Activated CD8-positive, alpha-beta memory T cell treated with anti-CD3 and anti-CD28 coated beads, Interleukin-2, amount 50 U/mL, for 24 hours (primary cell): ENCODE data around the gene FYB2.
A peak's percentile ranks its signal among the peaks of the same experiment; 100 is the strongest.

Experiments used
- DNase-seq: peaks from one replicate; pipeline ENCODE4 v3.0.0-alpha.2; 2020; ENCODE audit errors: extremely low read depth

The FYB2 gene

DNA sequence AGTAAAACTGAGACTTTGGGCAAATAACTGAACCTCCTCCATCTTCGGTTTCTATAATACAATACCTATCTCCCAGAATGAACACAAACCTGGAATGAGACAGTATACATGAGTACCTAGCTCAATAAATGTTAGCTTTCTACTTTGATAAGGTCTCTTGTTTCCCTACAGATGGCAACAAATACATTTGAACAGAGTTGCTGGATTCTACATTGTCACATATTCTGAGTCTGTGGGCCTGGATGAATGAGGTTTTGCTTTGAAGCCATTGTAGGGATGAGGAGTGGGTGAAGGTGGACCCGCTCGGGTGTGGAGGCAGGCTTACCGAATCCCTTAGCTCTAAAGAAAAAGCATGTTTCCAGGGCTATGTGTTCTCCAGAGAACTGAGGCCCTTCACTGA, 13.9 kb upstream of the FYB2 start:
- DNase-seq, result no peak

DNA sequence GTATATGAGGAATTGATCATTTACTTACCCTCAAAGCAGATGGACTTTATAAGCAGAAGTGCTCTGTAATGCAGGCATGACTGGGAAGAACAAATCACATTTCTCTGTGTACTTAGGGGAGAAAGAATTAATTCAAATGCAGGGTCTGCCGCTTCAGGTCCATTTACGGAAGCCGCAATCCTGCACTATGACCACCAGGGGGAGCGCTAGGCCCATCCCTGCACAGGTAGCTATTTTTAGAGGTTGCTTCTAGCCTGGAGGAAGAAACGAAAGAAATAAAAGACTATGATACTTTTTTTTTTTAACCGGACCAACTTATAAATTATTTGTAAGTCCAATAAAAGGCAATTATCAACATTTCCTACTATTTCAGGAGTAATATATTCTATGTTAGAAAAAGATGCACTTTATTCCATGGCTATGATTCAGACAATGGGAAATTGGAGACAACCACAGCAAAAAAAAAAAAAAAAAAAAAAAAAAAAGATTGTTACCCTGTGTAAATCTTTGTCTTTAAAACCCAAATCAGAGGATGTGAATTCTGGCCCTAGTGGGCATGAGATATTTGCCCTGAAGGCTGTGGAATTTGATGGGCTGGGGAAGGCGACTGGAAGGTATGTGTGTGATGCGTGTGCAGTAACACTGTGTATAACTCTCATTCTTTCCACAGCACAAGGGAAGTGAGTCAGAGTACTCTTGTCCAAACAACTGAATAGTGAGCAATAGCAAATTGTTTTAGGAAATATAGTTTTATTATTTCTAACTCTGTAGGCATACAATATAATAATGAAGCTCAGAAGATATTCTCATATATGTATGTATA, 12.9 kb upstream of the FYB2 start:
- peak; percentile 25 for DNase-seq

DNA sequence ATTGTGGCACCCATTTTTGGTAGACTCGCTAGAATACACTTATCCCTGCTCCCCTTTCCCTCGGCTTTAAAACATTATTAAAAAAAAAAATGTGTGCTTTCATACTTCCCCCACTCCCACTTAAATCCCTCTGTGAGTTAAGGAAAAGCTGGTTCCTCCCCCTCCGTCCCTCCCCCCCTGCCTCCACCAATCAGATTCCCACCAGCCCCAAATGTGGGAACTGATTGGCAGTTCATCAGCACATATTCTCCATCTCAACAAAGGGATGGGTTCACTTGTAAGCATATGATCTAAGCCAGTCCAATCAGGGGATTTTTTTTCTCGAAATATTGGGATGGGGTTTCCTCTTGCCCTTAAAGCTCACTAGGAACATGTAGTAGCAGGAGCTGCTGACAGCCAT, 10.8 kb upstream of the FYB2 start:
- DNase-seq, result no peak

DNA sequence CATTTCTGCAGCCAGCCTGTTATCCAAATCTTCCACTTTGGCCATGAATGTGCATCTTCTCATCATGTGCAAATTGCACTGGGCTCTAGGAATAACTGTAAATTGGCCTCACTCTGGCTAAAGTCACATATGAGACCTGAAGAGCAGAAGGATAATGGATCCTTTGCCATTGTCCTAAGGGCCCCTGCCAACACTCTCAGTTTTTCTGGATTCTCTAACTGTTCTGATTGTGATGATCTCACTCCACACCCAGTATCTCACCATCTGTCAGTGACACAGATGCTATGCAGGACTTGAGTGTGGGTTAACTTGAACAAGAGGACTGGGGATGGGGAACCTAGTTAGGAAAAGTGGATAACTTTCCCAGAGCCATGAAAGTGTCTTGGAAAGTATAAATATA, 8.5 kb upstream of the FYB2 start:
- DNase-seq, result no peak

DNA sequence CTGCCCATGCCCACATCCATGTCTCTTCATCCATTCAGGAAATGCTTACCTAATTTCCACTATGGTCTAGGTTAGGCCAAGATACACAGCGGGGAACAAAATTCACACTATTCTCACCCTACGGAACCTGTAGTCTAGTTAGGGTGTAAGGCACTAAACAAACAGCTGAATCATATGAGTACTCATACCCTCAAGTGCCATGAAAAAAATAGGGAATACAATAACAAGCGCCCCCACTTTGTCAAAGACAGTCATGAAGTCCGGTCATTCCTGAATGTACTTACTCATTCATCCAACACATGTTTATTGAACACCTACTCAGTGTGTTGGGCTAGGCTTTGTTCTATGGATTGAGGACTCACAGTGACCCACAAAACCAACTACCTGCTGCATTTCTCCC, 6.2 kb upstream of the FYB2 start:
- DNase-seq, result no peak

DNA sequence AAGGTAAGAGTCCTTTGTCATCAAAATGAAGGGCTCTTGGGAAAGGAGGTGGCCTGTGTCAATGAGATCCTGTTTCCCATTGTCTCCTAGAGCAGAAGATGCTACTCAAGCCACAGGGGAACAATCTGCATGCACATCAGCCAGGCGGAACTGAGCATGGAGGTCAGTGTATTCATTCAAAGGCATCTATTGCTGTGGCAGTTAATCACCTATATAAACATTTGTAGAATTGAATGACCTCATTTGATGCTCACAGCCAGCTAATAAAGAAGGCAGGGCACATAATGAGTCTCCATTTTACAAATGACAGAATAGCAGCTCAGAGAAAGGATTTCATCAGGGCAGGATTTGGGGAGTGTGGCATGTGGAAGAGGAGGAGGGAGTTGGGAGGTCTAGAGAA, 5.7 kb upstream of the FYB2 start:
- DNase-seq, result no peak

DNA sequence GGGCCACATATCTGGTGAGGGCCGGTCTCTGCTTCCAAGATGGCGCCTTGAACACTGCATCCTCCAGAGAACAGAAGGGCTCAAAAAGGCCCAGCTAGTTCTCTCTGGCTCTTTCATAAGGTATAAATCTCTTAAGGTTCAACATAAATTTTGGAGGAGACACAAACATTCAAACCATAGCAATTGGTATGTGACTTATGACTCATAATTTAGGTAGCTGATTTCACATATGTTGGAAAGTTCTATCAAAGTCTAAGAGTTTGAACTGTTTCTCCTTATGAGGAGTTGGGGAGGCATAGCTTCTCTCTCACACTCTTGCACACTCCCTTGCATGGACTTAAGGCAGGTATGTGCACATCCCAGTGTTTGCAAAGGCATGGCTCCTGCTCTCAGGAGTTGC, 5.1 kb upstream of the FYB2 start:
- DNase-seq, result no peak

DNA sequence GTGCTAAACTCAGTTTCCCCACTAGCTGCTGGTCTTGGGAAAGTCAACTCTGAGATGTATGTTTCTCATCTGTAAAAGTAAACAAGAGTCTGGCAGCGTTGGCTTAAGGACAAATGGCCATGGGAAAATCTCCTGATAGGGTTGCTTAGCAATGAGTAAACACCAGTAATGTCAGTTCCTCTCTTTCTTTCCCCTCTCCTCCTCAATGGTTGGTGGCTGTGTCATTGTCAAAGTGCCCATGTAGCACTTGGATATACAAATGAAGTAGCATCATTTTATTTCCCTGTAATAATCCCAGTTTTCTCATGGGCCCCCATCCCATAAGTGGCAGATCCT, 2.2 kb upstream of the FYB2 start:
- DNase-seq, result no peak

DNA sequence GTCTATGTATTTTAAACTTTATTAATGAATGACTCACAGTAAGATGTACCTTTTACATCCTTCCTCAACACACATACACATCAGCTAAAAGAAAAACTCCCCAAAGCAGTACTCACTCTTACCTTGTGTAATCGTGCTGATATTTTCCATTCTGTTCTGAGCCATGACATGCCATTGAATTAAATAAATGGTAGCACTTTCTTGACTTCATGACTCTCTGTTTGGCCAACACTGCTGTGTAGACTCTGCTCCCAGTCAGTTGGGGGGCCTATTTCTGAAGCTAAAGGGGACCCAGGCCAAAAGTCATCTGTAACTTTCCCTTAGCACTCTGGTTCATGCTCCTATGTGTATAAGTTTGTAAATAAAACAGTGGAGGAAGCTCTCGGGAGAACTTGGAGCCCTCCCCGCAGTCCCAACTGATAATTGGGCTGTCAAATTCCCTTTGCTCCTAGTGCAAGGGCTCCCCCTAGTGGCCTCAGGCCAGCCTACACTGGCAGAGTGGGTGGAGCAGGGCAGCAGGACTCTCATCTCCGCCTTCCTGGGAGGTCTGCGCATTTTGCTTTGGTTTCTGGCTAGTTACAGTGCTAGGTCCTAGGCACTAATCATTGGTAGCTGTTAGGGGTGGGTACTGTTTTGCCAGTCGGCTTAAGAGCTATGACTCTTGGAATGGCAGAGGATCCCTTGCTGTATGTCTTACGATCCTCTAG, 1.7 kb upstream of the FYB2 start:
- DNase-seq, result peak; percentile 42

DNA sequence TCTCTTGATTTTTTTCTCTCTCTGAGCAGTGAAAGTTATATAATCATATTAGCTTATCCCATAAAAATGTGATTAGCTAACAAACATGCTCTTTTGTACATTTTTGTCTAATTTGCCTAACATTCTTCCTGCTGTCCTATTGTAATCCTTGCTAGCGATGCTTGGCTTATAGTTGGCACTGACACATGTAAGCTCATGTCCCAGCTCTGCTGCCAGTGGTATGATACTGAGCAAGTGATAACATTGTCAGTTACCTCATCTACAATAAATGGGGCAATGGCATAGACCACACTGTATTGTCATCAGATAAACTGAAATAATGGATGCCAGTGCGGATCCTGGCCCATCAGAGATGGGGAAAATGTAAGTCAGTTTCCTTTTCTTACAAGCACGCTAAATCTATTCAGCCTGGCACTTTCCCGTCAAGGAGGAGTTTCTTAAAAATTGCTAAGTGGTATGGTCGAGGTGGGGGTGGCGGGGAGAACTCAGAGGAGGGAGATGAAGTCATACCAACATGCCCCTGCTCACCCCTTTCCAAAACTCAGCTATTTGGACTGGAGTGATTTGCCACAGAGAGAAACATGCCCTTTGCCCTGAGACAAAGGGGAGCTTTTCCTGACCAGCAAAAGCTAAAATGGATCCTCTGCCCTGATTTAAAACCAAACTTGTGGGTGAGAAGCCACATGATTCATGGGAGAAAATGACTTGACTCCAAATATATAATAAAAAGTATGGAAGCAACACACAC, 1.3 kb downstream of the FYB2 start:
- no peak for DNase-seq

DNA sequence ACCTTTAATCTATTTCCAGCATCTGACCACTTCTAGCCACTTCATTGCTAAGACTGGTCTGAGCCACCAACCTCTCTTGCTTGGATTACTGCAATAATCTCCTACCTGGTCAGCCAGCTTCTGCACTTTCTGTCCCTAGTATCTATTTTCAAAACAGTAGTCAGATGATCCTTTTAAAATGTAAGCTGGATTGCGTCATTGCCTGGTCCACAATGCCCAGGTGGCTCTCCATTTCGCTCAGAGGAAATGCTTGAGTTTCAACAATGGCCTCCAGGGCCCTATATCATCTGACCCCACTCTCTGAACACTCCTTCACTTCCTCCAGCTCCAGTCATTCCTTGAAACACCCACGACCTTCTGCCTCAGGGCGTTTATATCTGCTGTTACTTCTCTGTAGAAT, 2.3 kb downstream of the FYB2 start:
- no peak for DNase-seq

DNA sequence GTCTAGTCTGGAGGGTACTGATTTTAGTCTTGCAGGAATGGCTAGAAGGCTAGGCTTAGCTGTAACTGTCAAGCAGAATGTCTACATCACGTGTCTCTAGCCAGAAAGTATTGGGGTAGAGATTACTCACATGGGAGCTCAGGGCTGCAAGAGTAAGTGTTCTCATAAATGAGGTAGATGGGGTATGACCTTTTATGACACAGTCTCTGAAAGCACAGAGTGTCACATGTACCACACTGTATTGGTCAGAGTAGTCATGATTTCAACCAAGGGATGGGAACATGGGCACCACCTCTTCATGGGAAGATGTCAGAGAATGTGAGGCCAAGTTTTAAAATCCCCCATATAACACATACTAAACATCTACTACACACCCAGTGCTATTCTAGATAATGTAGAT, 2.9 kb downstream of the FYB2 start:
- DNase-seq, result no peak

DNA sequence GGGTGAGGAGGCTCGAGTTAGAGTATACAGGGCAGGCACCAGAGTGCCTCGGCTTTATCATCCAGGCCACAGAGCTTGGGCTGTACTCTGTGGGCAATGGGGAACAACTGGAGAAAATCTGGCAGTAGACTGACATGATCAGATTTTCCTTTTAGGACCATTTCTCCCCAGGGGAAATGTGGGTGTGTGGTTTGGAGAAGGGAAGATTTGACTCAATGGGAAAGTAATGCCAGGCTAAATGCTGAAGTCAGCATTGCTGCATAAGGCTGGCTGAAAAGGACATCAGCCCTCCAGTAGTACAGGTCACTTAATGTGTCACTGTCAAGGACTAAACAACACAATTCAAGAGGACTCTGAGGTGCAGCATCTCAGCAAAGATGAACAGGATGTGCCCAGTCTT, 5.0 kb downstream of the FYB2 start:
- DNase-seq, result no peak

DNA sequence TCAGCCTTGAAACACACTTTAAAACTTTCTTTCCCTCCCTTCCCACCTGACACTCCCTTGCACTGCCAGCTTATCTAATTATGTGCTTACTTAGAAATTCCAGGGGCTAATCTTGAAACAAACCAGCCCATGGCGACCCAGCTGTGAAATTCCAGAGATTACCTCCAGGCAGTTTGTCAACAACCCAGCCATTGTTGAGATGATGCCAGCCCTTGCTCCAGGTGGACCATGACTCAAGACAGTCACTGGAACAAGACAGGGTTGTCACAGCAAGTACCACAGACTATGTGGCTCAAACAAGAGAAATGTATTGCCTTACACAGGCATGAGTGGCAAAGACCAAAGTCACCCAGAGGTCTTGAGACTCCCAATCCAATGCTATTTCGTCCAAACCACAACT, 7.9 kb downstream of the FYB2 start:
- DNase-seq, result no peak

DNA sequence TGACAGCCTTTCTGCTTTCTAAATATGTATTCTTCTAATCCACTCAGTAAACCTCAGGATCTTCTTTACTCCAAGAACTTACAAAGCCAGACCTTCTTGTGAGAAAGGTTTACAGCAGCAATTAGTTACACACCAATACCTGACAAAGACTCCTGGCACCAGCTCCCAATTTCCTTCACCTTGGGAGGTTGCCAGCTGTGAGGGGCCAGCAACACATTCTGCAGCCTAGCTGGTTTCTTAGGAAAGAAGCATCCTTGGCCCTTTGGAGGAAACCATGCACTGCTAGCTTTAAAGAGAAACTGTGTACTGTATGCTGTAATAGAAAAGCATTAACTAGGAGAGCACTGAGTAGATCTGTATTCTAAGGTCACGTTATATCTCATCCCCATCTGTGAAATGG, 10.8 kb downstream of the FYB2 start:
- no peak for DNase-seq

DNA sequence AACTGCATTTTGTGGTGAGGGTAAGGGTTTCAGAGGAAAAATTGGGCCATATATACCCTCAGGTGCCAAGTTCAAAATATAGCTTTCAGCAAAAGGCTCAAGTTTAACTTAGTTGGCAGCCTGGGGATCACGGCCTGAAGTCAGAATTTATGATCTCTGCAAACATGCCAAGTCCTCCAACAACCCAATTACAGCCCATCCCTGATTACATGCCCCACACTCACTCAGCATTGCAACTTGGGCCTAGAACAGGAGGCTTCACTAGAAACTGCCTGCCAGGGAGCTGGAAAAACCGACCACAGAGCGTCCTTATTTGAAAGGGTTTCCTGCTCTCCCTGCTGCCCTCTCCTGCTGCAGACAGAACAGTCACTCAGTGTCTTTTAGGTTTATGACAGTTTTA, 12.4 kb downstream of the FYB2 start:
- DNase-seq, result no peak

DNA sequence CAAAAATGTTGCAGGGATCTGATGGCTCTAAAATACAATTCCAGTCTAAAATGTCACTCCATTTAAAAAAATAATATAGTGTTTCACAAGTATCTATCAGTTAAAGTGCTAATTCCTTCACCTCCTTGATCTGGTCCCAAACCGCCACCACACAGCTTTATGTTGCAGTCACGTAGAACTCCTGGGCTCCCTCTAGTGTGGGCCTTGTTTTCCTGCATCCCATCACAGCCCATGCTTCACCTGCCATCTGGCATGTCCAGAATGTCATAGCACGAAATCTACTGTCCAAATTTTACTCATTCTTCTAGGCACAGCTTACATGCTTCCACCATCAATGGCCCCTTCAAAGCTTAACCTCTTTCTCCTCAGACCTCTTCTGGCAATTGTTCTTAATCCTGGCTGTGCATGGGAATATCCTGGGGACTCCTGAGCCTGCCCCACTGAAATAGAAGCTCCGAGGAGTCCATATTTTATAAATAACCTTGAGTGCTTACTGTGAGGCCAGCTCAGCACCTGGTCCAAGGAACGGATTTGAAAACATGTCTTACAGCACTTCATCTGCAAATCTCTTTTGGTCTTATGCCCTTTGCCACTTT, 15.5 kb downstream of the FYB2 start:
- DNase-seq, result no peak

DNA sequence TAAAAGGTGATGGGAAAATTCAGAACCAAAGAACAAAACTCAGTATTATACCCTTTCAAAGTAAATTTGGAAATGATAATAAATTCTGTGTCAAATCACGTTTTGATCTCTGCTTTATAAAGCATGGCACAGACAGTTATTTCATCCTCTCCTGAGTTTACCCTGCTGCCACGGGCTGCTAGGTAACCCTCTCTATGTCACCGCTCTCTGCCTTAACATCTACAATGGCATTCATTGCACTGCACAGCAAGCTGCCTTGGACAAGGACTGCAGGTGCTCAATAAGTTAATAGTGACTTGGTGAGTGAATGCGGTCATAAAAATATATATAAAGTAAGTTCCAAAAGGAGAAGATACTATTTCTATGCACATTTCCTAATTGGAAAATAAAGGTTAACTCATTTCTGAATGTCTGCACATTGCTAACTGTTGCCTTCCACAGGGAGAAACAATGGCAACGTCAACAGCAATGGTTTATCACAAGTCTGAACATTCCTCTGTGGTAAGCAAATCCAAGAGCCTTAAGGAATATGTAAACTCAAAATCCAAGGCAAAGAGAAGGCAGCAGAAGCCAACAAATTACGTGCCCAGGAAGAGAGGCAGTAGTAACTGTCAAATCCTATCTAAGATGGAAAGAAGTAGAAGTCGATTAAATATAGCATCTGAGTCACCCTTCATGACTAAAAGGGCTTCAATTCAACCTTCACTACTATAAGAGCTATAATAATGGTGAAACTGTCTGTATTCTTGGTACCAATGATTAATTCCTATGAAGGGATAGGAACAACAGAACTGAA, 19.4 kb downstream of the FYB2 start:
- no peak for DNase-seq

DNA sequence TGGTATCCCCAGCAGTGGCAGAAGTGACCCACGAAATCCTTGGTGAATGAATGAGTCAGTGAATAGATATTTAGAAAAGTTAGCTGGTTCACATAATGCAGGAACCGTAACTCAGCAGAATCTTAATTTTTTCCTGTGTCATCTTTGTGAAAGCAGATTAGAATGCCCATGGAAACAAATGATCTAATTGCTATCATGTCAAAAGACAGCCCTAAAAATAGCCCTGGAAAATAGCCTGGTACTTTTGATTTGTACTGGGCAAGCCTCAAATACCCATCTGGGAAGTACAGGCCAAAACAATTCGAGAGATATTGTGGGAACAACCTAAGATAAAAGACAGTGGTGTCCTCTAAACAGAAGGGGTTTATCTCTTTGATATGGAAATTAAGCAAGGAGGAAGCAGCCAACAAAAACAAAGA, 21.1 kb downstream of the FYB2 start:
- DNase-seq, result no peak

DNA sequence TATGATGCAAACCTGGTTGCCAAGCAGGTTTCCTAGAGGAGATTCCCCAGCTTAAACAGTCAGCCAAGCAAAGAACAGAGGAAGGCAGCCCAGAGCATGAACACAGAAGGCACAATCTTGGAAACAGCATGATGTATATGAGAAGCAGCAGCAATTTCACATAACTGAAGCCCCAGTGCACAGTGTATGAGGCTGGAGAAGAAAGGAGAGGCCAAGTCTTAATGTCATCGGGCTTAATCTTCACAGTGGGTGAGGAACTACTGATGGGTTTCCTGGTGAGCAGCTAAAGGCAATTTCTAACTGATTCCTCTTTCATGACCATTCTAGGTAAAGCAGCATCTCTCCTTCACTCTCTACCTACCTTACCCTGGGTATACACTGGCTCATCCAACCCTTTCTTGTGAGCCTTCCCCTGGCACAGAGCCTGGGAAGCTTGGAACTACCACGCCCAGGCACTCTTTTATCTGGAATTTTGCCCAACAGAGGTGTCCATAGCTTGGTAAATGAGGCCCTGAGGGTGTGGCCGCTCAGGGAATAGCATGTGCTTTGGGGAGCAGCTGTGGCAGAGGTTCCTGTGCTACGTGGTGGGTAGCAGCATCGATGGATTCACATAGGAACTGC, 22.0 kb downstream of the FYB2 start:
- DNase-seq, result no peak

DNA sequence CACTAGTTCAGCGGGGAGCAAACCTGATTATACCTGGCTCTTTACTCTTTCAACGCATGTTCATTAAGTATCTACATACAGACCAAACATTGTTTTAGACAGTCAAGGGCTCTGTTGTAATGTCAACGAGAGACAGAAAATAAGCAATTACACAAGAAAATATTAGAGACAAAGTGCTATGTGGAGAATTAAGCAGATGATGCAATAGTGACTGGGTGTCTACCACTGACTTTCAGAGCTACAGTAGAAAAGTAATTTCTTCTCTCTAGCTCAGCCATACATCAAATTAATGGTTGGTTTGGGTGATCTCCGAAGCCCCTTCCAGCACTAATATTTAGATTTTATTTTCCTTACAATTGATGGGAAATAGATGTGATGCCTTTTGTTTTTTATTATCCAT, 23.3 kb downstream of the FYB2 start:
- DNase-seq, result no peak
